Liver (tissue), 9 donors: Measurements from ENCODE around the gene WNT11. TPM values are rescaled to one million over a fixed set of nuclear protein-coding genes. Genes with fewer than 3 reads are reported as not detected.

Experiments
- DNase-seq: peaks from one replicate; pipeline ENCODE4 v3.0.0-alpha.2; 2017; ENCODE audit warnings: low spot score
- H3K27ac ChIP-seq, 2 donors: one replicate each; pipeline ENCODE4 v1.7.0; 2013; ENCODE audit warnings: inconsistent platforms in 2 of 2, low read length in 2 of 2, control low read depth in 1 of 2, low read depth in 1 of 2, mild to moderate bottlenecking in 1 of 2
- H3K27me3 ChIP-seq, 4 donors: one replicate each; pipeline versions ENCODE4 v1.6.1 to v1.7.0; 2013; ENCODE audit warnings: low read length in 3 of 4, inconsistent platforms in 1 of 4, mild to moderate bottlenecking in 1 of 4, moderate library complexity in 1 of 4; ENCODE audit not compliant: control insufficient read depth in 4 of 4, insufficient read depth in 4 of 4
- H3K36me3 ChIP-seq, 4 donors: one replicate each; pipeline versions ENCODE4 v1.6.1 to v1.7.0; 2013; ENCODE audit warnings: low read length in 3 of 4, mild to moderate bottlenecking in 3 of 4, low read depth in 1 of 4, moderate library complexity in 1 of 4; ENCODE audit not compliant: control insufficient read depth in 4 of 4, insufficient read depth in 3 of 4
- H3K4me1 ChIP-seq, 4 donors: one replicate each; pipeline versions ENCODE4 v1.6.1 to v1.7.0; 2013; ENCODE audit warnings: low read length in 3 of 4, mild to moderate bottlenecking in 3 of 4, moderate library complexity in 1 of 4; ENCODE audit not compliant: control insufficient read depth in 4 of 4, insufficient read depth in 4 of 4
- H3K4me3 ChIP-seq, 3 donors: one replicate each; pipeline versions ENCODE4 v1.6.1 to v1.7.0; 2013; ENCODE audit warnings: low read length in 3 of 3, control low read depth in 1 of 3, low read depth in 1 of 3, mild to moderate bottlenecking in 1 of 3
- H3K9ac ChIP-seq, 2 donors: one replicate each; pipeline ENCODE4 v1.7.0; 2013; ENCODE audit warnings: low read length in 2 of 2, mild to moderate bottlenecking in 2 of 2, moderate library complexity in 2 of 2, control low read depth in 1 of 2, low read depth in 1 of 2
- H3K9me3 ChIP-seq, 4 donors: one replicate each; pipeline versions ENCODE4 v1.6.1 to v1.7.0; 2013; ENCODE audit warnings: low read length in 3 of 4; ENCODE audit not compliant: control insufficient read depth in 4 of 4
- CTCF ChIP-seq: fragments of 150-350 bp; IDR thresholded peaks from 2 replicates; pipeline ENCODE4 v1.5.1; 2017; ENCODE audit warnings: improper control_type of control experiment, low read depth, low read length; ENCODE audit not compliant: missing input control
- FOXA1 ChIP-seq: IDR thresholded peaks from 2 replicates; pipeline ENCODE4 v1.6.1; 2016; ENCODE audit warnings: antibody characterized with exemption
- FOXA2 ChIP-seq: IDR thresholded peaks from 2 replicates; pipeline ENCODE4 v1.6.1; 2016; ENCODE audit warnings: antibody characterized with exemption
- GABPA ChIP-seq, 2 donors: IDR thresholded peaks in 1 of 2; conservative IDR thresholded peaks in 1 of 2; 2 replicates each; pipeline ENCODE4 v1.6.1; 2016; ENCODE audit warnings: antibody characterized with exemption in 2 of 2, mild to moderate bottlenecking in 1 of 2, moderate library complexity in 1 of 2
- HNF4A ChIP-seq, 2 donors: conservative IDR thresholded peaks; 2 replicates each; pipeline ENCODE4 v1.6.1; 2016; ENCODE audit warnings: antibody characterized with exemption in 2 of 2, mild to moderate bottlenecking in 2 of 2
- HNF4G ChIP-seq: IDR thresholded peaks from 2 replicates; pipeline ENCODE4 v1.6.1; 2016; ENCODE audit warnings: antibody characterized with exemption
- MAX ChIP-seq: IDR thresholded peaks from 2 replicates; pipeline ENCODE4 v1.6.1; 2016; ENCODE audit warnings: antibody characterized with exemption
- NR2F2 ChIP-seq: IDR thresholded peaks from 2 replicates; pipeline ENCODE4 v1.6.1; 2016; ENCODE audit warnings: antibody characterized with exemption
- RAD21 ChIP-seq, 2 donors: IDR thresholded peaks; 2 replicates each; pipeline ENCODE4 v1.6.1; 2016; ENCODE audit warnings: antibody characterized with exemption in 2 of 2, mild to moderate bottlenecking in 2 of 2
- RXRA ChIP-seq, 2 donors: IDR thresholded peaks; 2 replicates each; pipeline ENCODE4 v1.6.1; 2017 to 2018; ENCODE audit warnings: antibody characterized with exemption in 2 of 2, mild to moderate bottlenecking in 1 of 2
- TAF1 ChIP-seq: conservative IDR thresholded peaks from 2 replicates; pipeline ENCODE4 v1.6.1; 2016; ENCODE audit warnings: antibody characterized with exemption, mild to moderate bottlenecking
- YY1 ChIP-seq: IDR thresholded peaks from 2 replicates; pipeline ENCODE4 v1.6.1; 2016; ENCODE audit warnings: antibody characterized with exemption, mild to moderate bottlenecking
- WGBS: extraction: QIAGEN DNeasy Blood & Tissue Kit; methylation state at CpG from one replicate; pipeline ENCODE4 v1.1.7; 2013; 5-methylcytosine and 5-hydroxymethylcytosine counted together
- polyA plus RNA-seq, 2 donors: library from polyadenylated mRNA; stranded (reverse) in 1 of 2; unstranded in 1 of 2; fragments of 200-250 nt in 1 of 2; fragments of >200 nt in 1 of 2; fragmentation: Nextera tagmentation in 1 of 2; extraction: Ambion mirVana in 1 of 2; gene quantifications; one replicate each; pipeline versions ENCODE4 v1.2.1 to v1.2.3, GENCODE V29; 2013 to 2015
- total RNA-seq, 2 donors: library from RNA; depleted of rRNA; stranded (reverse); fragments of >200 nt; gene quantifications; one replicate each; pipeline ENCODE4 v1.2.3, GENCODE V29; 2014
- TF ChIP-seq, protein P1 (sequence below): IDR thresholded peaks from 2 replicates; pipeline ENCODE4 v1.6.1; 2016; ENCODE audit warnings: antibody characterized with exemption
- TF ChIP-seq, protein P2 (sequence below): IDR thresholded peaks from 2 replicates; pipeline ENCODE4 v1.6.1; 2016; ENCODE audit warnings: antibody characterized with exemption, mild to moderate bottlenecking
- TF ChIP-seq, protein P3 (sequence below): IDR thresholded peaks from 2 replicates; pipeline ENCODE4 v1.6.1; 2016; ENCODE audit warnings: antibody characterized with exemption
- donor health status: healthy.
- donor health status: healthy.
- donor health status: healthy.
- donor health status: healthy.
- donor health status: healthy.

Gene WNT11
- total and polyA plus RNA-seq, 4 donors = 1.1 to 4.8 (median 2.5) TPM

- Histone ChIP-seq H3K4me3 (no peak overlapping the region), H3K4me1 (no peaks in the 10 kb centered on the region), H3K27me3 (no peaks in the 10 kb centered on the region), H3K9ac (no peak overlapping the region), H3K9me3 (no peaks in the 10 kb centered on the region), H3K27ac (no peak overlapping the region), H3K36me3 (peaks cover 0 to 26% (median 6%) of the 10 kb centered on the region in 4 donors)
- 89% methylated on average over 9 of the region's 9 CpGs for WGBS
- DNase-seq = no peak
- TF ChIP-seq, protein P1, sequence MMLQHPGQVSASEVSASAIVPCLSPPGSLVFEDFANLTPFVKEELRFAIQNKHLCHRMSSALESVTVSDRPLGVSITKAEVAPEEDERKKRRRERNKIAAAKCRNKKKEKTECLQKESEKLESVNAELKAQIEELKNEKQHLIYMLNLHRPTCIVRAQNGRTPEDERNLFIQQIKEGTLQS = no peak
- TF ChIP-seq HNF4A (conservative IDR thresholded peaks at IDR 0.05) = no peak
- TF ChIP-seq TAF1 = no peak
- TF ChIP-seq MAX = no peak
- TF ChIP-seq FOXA1 = no peak
- TF ChIP-seq FOXA2 = no peak
- TF ChIP-seq YY1 = no peak
- TF ChIP-seq RAD21 (IDR thresholded peaks at IDR 0.05) = no peak
- TF ChIP-seq, protein P2, sequence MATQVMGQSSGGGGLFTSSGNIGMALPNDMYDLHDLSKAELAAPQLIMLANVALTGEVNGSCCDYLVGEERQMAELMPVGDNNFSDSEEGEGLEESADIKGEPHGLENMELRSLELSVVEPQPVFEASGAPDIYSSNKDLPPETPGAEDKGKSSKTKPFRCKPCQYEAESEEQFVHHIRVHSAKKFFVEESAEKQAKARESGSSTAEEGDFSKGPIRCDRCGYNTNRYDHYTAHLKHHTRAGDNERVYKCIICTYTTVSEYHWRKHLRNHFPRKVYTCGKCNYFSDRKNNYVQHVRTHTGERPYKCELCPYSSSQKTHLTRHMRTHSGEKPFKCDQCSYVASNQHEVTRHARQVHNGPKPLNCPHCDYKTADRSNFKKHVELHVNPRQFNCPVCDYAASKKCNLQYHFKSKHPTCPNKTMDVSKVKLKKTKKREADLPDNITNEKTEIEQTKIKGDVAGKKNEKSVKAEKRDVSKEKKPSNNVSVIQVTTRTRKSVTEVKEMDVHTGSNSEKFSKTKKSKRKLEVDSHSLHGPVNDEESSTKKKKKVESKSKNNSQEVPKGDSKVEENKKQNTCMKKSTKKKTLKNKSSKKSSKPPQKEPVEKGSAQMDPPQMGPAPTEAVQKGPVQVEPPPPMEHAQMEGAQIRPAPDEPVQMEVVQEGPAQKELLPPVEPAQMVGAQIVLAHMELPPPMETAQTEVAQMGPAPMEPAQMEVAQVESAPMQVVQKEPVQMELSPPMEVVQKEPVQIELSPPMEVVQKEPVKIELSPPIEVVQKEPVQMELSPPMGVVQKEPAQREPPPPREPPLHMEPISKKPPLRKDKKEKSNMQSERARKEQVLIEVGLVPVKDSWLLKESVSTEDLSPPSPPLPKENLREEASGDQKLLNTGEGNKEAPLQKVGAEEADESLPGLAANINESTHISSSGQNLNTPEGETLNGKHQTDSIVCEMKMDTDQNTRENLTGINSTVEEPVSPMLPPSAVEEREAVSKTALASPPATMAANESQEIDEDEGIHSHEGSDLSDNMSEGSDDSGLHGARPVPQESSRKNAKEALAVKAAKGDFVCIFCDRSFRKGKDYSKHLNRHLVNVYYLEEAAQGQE = no peak
- no peak for TF ChIP-seq GABPA (IDR thresholded peaks at IDR 0.05 in 1 of 2, conservative IDR thresholded peaks at IDR 0.05 in 1 of 2)
- TF ChIP-seq HNF4G = no peak
- TF ChIP-seq CTCF = no peak
- no peak for TF ChIP-seq NR2F2
- TF ChIP-seq, protein P3, sequence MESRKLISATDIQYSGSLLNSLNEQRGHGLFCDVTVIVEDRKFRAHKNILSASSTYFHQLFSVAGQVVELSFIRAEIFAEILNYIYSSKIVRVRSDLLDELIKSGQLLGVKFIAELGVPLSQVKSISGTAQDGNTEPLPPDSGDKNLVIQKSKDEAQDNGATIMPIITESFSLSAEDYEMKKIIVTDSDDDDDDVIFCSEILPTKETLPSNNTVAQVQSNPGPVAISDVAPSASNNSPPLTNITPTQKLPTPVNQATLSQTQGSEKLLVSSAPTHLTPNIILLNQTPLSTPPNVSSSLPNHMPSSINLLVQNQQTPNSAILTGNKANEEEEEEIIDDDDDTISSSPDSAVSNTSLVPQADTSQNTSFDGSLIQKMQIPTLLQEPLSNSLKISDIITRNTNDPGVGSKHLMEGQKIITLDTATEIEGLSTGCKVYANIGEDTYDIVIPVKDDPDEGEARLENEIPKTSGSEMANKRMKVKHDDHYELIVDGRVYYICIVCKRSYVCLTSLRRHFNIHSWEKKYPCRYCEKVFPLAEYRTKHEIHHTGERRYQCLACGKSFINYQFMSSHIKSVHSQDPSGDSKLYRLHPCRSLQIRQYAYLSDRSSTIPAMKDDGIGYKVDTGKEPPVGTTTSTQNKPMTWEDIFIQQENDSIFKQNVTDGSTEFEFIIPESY = no peak
Observed at GRCh38 chr11:76193219-76193618, 13.1 kb downstream of the WNT11 start.

GRCh38 chr11:76190376-76190775 is 15.9 kb downstream of the WNT11 start:
- WGBS = 70% methylated on average over 7 of the region's 7 CpGs
- Histone ChIP-seq H3K9ac (no peak overlapping the region), H3K27ac (no peak overlapping the region), H3K36me3 (peaks cover 0 to 24% (median 6%) of the 10 kb centered on the region in 4 donors), H3K27me3 (no peaks in the 10 kb centered on the region), H3K9me3 (no peaks in the 10 kb centered on the region), H3K4me3 (no peak overlapping the region), H3K4me1 (peaks cover 0 to 3% (median 0%) of the 10 kb centered on the region in 4 donors)
- TF ChIP-seq HNF4G = no peak
- no peak for TF ChIP-seq CTCF
- TF ChIP-seq NR2F2 = no peak
- TF ChIP-seq RXRA (IDR thresholded peaks at IDR 0.05) = no peak
- TF ChIP-seq HNF4A (conservative IDR thresholded peaks at IDR 0.05) = no peak
- DNase-seq = no peak
